Left renal pelvis (tissue), 4 donors: ENCODE measurements around the gene CDX1. TPM values are rescaled to one million over a fixed set of nuclear protein-coding genes. Genes with fewer than 3 reads are reported as not detected.
"Not testable (repeated sequence)": the region's sequence is repeated elsewhere in the genome, so short reads cannot be mapped to it uniquely, and the experiment has no call there.

ENCODE experiments used
- DNase-seq, 4 donors: peaks; one replicate each; pipeline ENCODE4 v3.0.0-alpha.2; 2013; ENCODE audit warnings: low read depth in 4 of 4, low spot score in 3 of 4
- polyA plus RNA-seq, 4 donors: library from polyadenylated mRNA; unstranded; fragments of 120-200 nt; gene quantifications; one replicate each; pipeline ENCODE4 v1.2.1, GENCODE V29; 2013; ENCODE audit not compliant: insufficient read length in 4 of 4

CDX1 gene
- polyA plus RNA-seq, 4 donors, result 0.10 to 0.73 (median 0.53) TPM

GRCh38 chr5:150222906-150223305, 56.3 kb downstream of the CDX1 start:
- no peak for DNase-seq

DNA sequence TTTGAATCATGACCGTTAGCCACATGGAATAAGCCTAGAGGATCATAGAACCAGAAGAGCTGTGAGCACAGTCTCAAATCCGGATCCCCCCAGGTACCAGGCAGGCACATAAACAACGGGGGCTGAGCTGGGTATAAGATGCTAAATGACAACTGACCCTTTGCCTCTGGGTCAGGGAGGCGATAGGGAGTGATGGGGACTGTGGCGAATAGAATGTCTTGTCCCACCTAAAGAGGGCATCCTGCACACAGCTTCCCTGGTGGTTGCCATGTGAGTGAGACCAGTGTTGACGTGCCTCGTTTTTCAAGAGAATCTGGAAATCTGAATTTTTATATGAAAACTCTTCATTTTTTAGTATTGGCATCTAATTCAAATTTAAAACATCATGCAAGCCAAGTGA, 56.9 kb downstream of the CDX1 start:
- no peak for DNase-seq

- no peak for DNase-seq
Measured at GRCh38 chr5:150224483-150225027, 58.0 kb downstream of the CDX1 start.

DNA sequence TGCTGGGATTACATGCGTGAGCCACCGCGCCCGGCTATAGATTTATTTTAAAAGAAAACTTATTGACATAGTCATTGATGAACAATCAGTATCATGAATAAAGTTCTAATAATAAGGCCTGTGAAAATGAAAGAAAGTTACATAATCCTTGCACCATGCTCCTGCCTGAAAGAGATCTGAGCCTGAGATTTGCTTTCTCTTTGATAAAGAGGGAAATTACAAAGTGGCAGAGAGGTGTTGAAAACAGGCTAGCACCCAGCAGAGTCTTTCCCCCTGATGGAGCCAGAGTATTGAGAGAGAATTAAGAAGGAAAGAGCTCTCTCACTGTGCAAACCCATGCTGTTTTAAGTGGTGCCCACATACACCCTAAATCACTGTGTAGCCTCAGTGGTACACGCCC, 60.5 kb downstream of the CDX1 start:
- DNase-seq, result no peak

DNA sequence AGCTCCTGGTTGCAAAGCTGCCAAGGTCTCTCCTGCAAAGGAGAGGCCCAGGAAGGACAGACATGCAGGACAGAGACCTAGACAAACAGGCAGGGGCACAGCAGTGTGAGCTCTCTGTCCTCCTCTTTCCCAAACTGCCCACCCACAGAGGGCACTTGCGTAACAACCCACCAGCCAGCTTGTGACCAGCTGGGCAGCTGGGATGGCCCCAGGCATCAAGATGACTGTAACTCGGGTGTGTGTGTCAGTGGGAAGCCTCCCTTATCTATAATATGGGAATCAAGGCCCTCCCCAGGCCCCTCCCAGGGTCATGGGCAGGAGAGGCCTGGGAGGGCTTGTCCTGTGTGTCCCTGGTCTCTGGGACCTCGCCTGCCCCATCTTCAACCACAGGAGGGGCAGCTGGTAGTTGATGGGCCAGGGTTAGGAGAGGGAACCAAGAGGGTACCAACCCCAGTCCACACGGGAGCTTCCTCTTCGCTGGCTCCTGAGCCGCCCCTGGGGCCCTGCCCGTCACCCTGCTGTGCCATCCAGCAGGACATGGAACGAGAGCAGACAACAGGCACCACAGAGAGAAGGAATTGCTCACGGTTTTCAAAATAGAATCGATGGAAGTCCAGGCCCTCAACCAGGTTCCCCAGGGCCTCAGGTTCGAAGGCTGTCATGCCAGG, 61.2 kb downstream of the CDX1 start:
- DNase-seq, result no peak

DNA sequence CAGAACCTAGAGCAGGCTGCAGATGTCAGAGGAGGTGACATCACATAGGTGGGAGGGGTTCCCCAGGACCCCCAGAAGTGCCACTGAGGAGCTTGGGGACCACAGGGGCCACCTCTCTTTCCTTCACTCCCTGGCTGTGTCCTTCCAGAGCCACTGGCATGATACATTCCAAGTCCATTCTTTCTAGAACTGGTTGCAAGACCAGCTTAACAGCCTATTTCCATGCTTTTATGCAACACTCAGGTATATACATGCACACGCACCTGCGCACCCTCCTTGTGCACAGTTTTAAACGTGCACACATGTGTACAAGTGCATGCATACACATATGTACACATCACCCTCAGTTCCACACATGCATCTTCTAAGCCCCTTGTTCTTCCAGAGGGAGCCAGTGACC, 63.0 kb downstream of the CDX1 start:
- no peak for DNase-seq

DNA sequence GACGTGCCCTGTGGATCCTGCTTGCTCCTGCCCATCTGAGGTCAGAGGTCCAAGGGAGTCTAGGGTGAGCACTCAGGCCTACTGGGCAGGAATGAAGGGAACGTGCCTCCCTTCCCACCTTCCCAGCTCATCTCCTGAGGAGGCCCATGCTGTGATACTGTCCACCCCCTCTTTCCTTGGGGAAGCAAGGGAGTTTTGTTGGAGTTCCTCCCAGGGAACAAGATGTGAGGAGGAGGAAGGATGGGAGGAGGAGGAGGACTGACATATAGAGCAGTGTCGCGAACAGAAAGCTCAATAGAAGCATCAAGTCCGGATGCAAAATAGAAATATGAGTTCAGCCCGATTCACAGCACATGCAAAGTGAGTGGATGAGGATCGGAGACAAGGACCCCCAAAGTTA, 64.3 kb downstream of the CDX1 start:
- DNase-seq, result no peak

DNA sequence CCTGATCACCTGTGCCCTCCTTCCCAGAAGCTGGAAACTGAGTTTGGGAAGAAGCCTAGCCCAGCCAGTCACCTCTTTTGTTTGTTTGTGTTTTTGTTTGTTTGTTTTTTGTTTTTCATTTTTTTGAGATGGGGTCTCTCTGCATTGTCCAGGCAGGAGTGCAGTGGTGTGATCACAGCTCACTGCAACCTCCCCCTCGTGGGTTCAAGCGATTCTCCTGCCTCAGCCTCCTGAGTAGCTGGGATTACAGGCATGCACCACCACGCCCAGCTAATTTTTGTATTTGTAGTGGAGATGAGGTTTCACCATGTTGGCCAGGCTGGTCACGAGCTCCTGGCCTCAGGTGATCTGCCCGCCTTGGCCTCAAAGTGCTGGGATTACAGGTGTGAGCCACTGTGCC, 67.1 kb downstream of the CDX1 start:
- not testable (repeated sequence) for DNase-seq

Other genes with a start within 250 kb of the CDX1 start
- gene PDE6A, start 222.0 kb upstream of the CDX1 start, polyA plus RNA-seq, result under 1 TPM; 0.09 to 0.21 (median 0.10) TPM
- 10 to 100 TPM; 16.0 to 22.9 (median 20.4) TPM for gene SLC26A2, start 206.0 kb upstream of the CDX1 start, polyA plus RNA-seq
- 1 to 10 TPM; 3.6 to 8.2 (median 5.7) TPM for gene TIGD6, start 166.1 kb upstream of the CDX1 start, polyA plus RNA-seq
- gene HMGXB3, start 166.0 kb upstream of the CDX1 start, polyA plus RNA-seq, result 10 to 100 TPM; 25.3 to 37.9 (median 31.1) TPM
- 10 to 100 TPM; 15.4 to 36.1 (median 17.1) TPM for gene CSF1R, start 80.2 kb upstream of the CDX1 start, polyA plus RNA-seq
- 100 to 1,000 TPM; 133 to 196 (median 138) TPM for gene PDGFRB, start 10.9 kb upstream of the CDX1 start, polyA plus RNA-seq
- under 1 TPM in 3 of 4 donors, not detected in 1; 0.06 to 0.13 (median 0.11) TPM for gene SLC6A7, start 23.3 kb downstream of the CDX1 start, polyA plus RNA-seq
- gene CAMK2A, start 123.0 kb downstream of the CDX1 start, polyA plus RNA-seq, result 1 to 10 TPM in 3 of 4 donors, under 1 TPM in 1; 0.75 to 4.8 (median 3.2) TPM
- 1 to 10 TPM; 2.2 to 8.7 (median 3.0) TPM for gene ARSI, start 136.1 kb downstream of the CDX1 start, polyA plus RNA-seq
- 10 to 100 TPM; 20.0 to 43.8 (median 33.1) TPM for gene TCOF1, start 190.9 kb downstream of the CDX1 start, polyA plus RNA-seq
- gene CD74, start 246.1 kb downstream of the CDX1 start, polyA plus RNA-seq, result 100 to 1,000 TPM; 139 to 321 (median 277) TPM